ENCODE results near the gene DESI1.
"Not testable (repeated sequence)": the region's sequence is repeated elsewhere in the genome, so short reads cannot be mapped to it uniquely, and the experiment has no call there.

Gene DESI1

DNA sequence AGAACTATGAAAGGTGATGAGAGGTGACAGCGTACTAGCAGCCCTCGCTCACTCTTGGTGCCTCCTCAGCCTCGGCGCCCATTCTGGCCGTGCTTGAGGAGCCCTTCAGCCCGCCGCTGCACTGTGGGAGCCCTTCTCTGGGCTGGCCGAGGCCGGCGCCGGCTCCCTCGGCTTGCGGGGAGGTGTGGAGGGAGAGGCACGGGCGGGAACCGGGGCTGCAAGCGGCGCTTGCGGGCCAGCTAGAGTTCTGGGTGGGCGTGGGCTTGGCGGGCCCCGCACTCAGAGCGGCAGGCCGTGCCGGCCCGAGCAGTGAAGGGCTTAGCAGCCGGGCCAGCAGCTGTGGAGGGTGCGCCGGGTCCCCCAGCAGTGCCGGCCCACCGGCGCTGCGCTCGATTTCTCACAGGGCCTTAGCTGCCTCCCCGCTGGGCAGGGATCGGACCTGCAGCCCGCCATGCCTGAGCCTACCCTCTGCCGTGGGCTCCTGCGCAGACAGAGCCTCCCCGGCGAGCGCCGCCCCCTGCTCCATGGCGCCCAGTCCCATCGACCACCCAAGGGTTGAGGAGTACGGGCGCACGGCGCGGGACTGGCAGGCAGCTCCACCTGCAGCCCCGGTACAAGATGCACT lies 27.4 kb downstream of the DESI1 start:
- not testable (repeated sequence) for H3K36me3 Mint-ChIP-seq (ENCODE audit: low read depth); H3K4me3 Mint-ChIP-seq; H3K9me3 Mint-ChIP-seq; H3K27me3 Mint-ChIP-seq; H3K27ac Mint-ChIP-seq
- H3K4me1 Mint-ChIP-seq (ENCODE audit: low read depth) = peaks cover 12% of the 10 kb centered on the region
- intact Hi-C loops (cut with micrococcal nuclease) = loop anchor here (10.0 kb wide), 1 partner anchor 189 kb away; no protein-coding TSS in a partner anchor

DNA sequence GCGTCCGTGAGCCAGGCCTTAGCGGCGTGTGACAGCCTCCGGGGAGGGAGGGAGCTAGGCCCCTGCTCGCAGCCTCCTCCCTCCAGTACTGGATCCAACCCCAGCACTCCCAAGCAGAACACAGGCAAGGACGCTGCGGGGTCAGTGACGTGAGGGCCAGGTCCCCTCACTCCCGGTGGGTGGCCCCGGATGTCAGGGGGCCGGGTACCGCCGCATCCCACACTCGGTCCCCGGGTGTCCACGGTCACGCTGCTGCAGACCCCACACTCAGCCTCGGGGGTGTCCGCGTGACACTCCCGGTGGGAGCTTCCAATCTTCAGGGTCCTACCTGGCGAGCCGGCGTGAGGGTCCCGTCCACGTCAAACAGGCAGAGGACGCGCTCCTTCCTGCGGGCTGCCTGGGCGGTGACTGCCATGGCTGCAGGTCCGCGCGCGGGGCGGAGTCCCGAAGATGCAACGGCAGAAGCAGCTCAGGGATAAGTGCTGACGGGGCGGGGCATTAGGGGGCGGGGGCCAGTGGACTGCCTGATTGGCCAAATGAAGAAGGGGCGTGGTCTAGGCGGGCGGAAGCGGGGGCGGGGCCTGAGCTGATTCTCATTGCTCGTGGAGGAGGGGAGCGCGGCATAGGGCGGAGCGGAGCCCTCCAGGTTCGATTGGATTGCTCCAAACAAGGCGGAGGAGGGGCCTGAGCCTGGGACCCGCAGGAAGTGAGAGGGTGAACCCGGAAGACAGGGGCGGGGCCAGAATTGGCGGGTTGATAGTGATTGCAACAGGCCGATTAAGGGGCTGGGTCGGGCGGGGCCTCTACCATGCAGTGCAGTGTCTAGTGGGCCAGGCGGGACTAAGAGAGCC lies 31.2 kb downstream of the DESI1 start, which contains the start of gene PMM1:
Gene PMM1, minus strand, starts transcription at position 450 of the 851 bp plus-strand sequence. Its CDS starts 35 bp downstream, at position 415.
- Mint-ChIP-seq H3K4me3 (peak within 1 kb of the TSS; percentile 92), H3K4me1 (ENCODE audit: low read depth) (peaks cover 34% of the 10 kb centered on the region), H3K36me3 (ENCODE audit: low read depth) (peaks cover 14% of the 10 kb centered on the region), H3K9me3 (no peaks in the 10 kb centered on the region), H3K27me3 (peaks cover 1% of the 10 kb centered on the region), H3K27ac (peak within 1 kb of the TSS; percentile 86)
- intact Hi-C loops (cut with micrococcal nuclease) = loop anchor here (1.0 to 10.0 kb wide), 4 partner anchors 32 to 243 kb away; partner anchors contain the start of genes DESI1, POLR3H, SREBF2 and XRCC6

DNA sequence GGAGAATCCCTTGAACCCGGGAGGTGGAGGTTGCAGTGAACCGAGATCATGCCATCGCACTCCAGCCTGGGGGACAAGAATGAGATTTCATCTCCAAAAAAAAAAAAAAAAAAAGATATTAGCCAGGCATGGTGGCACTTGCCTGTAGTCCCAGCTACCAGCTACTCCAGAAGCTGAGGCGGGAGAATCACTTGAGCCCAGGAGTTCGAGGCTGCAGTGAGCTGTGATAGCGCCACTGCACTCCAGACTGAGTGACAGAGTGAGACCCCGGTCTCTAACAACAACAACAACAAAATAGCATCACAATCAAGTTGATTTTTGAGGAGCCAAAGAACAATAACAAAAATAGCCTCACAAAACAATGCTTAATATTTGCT lies 33.5 kb downstream of the DESI1 start:
- intact Hi-C loops (cut with micrococcal nuclease) = loop anchor here (5.0 kb wide), 1 partner anchor 245 kb away; the partner anchor contains the start of gene SREBF2
- no peaks in the 10 kb centered on the region for H3K27me3 Mint-ChIP-seq
- H3K4me3 Mint-ChIP-seq = no peak overlapping the region
- H3K4me1 Mint-ChIP-seq (ENCODE audit: low read depth) = peaks cover 55% of the 10 kb centered on the region
- H3K27ac Mint-ChIP-seq = peak overlapping the region; percentile 25
- peaks cover 37% of the 10 kb centered on the region for H3K36me3 Mint-ChIP-seq (ENCODE audit: low read depth)
- no peaks in the 10 kb centered on the region for H3K9me3 Mint-ChIP-seq

DNA sequence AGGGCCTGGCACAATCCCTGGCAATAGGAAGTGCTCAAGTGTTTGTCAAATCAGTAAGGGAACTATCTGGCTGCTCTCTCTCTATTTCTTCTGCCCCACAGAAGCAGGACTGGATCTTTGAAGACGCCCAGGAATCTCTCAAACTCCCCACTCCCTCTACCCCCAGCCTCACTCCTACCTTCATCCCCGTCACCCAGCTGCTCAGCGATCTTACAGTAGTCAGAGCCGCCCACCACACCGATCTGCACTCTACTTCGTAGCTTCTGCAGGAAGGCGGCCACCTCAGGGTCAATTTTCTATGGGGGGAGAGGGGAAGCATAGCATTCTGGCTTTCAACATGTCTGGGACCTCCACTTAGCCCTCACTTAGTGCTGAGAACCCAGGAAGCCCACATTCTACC lies 34.9 kb downstream of the DESI1 start:
- H3K9me3 Mint-ChIP-seq = no peaks in the 10 kb centered on the region
- no peak overlapping the region for H3K4me3 Mint-ChIP-seq
- H3K27ac Mint-ChIP-seq = no peak overlapping the region
- intact Hi-C loops (cut with micrococcal nuclease) = loop anchor here (5.0 kb wide), 1 partner anchor 246 kb away; the partner anchor contains the start of gene SREBF2
- no peaks in the 10 kb centered on the region for H3K27me3 Mint-ChIP-seq
- peaks cover 40% of the 10 kb centered on the region for H3K36me3 Mint-ChIP-seq (ENCODE audit: low read depth)
- H3K4me1 Mint-ChIP-seq (ENCODE audit: low read depth) = peaks cover 59% of the 10 kb centered on the region

DNA sequence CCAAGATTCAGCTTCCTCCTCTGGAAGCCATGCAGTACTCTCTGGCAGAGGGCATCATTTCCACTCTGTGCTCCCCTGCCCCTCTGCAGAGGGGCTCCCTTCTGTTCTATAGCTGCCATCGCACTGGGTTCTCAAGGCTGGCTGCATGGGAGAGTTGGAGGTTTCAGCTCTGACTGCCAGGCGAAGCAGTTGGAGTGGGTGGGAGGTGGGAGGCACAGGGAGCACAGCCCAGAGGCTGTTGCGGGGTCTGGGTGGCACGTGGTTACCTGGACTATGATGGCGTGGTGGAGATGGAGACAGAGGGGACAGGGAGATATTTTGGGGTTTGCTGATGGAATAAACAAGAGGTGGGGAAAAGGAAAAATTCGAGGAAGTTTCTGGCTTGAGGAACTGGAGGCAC lies 36.0 kb downstream of the DESI1 start:
- Mint-ChIP-seq H3K27ac (peak overlapping the region; percentile 37), H3K27me3 (no peaks in the 10 kb centered on the region), H3K4me3 (no peak overlapping the region), H3K4me1 (ENCODE audit: low read depth) (peaks cover 59% of the 10 kb centered on the region), H3K9me3 (no peaks in the 10 kb centered on the region), H3K36me3 (ENCODE audit: low read depth) (peaks cover 46% of the 10 kb centered on the region)
- intact Hi-C loops (cut with micrococcal nuclease) = loop anchor here (5.0 kb wide), 1 partner anchor 247 kb away; the partner anchor contains the start of gene SREBF2

DNA sequence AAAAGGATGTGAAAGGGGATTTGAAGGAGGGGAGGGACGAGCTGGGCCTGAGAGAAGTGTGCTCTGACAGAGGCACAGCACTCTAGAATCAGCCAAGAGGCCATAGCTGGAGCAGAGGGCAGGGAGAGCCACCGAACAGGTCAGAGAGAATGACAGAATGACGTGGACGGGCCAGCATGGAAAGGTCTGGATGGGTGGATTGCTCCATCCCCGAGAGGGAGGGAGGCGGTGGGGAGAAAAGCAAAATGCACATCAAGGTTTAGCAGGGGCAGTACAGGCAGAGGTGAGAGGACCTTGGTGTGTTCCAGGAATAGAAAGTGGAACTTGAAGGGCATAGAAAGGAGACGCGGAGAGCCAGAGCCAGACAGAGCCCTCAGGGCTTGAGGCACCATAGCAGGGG lies 38.1 kb downstream of the DESI1 start:
- peak overlapping the region; percentile 4 for H3K4me3 Mint-ChIP-seq
- no peaks in the 10 kb centered on the region for H3K9me3 Mint-ChIP-seq
- peaks cover 40% of the 10 kb centered on the region for H3K4me1 Mint-ChIP-seq (ENCODE audit: low read depth)
- H3K27me3 Mint-ChIP-seq = no peaks in the 10 kb centered on the region
- intact Hi-C loops (cut with micrococcal nuclease) = no loop called here
- H3K36me3 Mint-ChIP-seq (ENCODE audit: low read depth) = peaks cover 68% of the 10 kb centered on the region
- peak overlapping the region; percentile 83 for H3K27ac Mint-ChIP-seq

DNA sequence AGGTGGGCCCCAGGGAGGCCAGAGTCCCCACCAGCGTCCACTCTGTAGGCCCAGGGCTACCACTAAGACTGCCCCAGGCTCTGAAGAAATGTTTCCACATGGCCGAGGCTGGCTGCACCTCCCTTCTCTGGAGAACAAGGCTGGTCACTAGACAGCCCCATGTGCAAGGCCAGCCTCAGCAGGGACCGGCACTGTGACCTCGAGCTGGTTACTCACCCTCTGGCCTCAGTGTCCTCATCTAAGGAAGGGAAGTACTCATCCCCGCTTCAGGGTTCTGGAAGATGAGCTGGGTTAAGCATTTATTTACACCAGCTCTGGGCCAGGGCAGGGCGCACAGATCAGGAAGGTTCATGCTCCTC lies 40.9 kb downstream of the DESI1 start:
- Mint-ChIP-seq H3K4me1 (ENCODE audit: low read depth) (peaks cover 28% of the 10 kb centered on the region), H3K4me3 (no peak overlapping the region), H3K36me3 (ENCODE audit: low read depth) (peaks cover 85% of the 10 kb centered on the region), H3K27ac (no peak overlapping the region), H3K27me3 (no peaks in the 10 kb centered on the region), H3K9me3 (no peaks in the 10 kb centered on the region)
- intact Hi-C loops (cut with micrococcal nuclease) = no loop called here

GRCh38 chr22:41579297-41579996 lies 41.4 kb downstream of the DESI1 start:
- H3K27ac Mint-ChIP-seq = no peak overlapping the region
- H3K27me3 Mint-ChIP-seq = no peaks in the 10 kb centered on the region
- peaks cover 23% of the 10 kb centered on the region for H3K4me1 Mint-ChIP-seq (ENCODE audit: low read depth)
- peaks cover 84% of the 10 kb centered on the region for H3K36me3 Mint-ChIP-seq (ENCODE audit: low read depth)
- H3K9me3 Mint-ChIP-seq = no peaks in the 10 kb centered on the region
- intact Hi-C loops (cut with micrococcal nuclease) = no loop called here
- H3K4me3 Mint-ChIP-seq = no peak overlapping the region

- no peaks in the 10 kb centered on the region for H3K27me3 Mint-ChIP-seq
- H3K36me3 Mint-ChIP-seq (ENCODE audit: low read depth) = peaks cover 78% of the 10 kb centered on the region
- intact Hi-C loops (cut with micrococcal nuclease) = no loop called here
- peaks cover 17% of the 10 kb centered on the region for H3K4me1 Mint-ChIP-seq (ENCODE audit: low read depth)
- H3K4me3 Mint-ChIP-seq = no peak overlapping the region
- H3K9me3 Mint-ChIP-seq = no peaks in the 10 kb centered on the region
- peak overlapping the region; percentile 16 for H3K27ac Mint-ChIP-seq
These were observed 42.0 kb downstream of the DESI1 start for GRCh38 chr22:41578818-41579217.

- Mint-ChIP-seq H3K27ac (no peak overlapping the region), H3K36me3 (ENCODE audit: low read depth) (peaks cover 71% of the 10 kb centered on the region), H3K27me3 (no peaks in the 10 kb centered on the region), H3K9me3 (no peaks in the 10 kb centered on the region), H3K4me3 (no peak overlapping the region), H3K4me1 (ENCODE audit: low read depth) (peaks cover 11% of the 10 kb centered on the region)
- intact Hi-C loops (cut with micrococcal nuclease) = no loop called here
These were observed 42.7 kb downstream of the DESI1 start for GRCh38 chr22:41578114-41578513.

GRCh38 chr22:41576877-41577276 lies 44.0 kb downstream of the DESI1 start:
- no peaks in the 10 kb centered on the region for H3K4me1 Mint-ChIP-seq (ENCODE audit: low read depth)
- no peaks in the 10 kb centered on the region for H3K27me3 Mint-ChIP-seq
- no peak overlapping the region for H3K27ac Mint-ChIP-seq
- no peaks in the 10 kb centered on the region for H3K9me3 Mint-ChIP-seq
- H3K36me3 Mint-ChIP-seq (ENCODE audit: low read depth) = peaks cover 61% of the 10 kb centered on the region
- H3K4me3 Mint-ChIP-seq = no peak overlapping the region
- intact Hi-C loops (cut with micrococcal nuclease) = loop anchor here (2.0 kb wide), 1 partner anchor 20 kb away; no protein-coding TSS in a partner anchor

- no peaks in the 10 kb centered on the region for H3K27me3 Mint-ChIP-seq
- no peaks in the 10 kb centered on the region for H3K9me3 Mint-ChIP-seq
- no peak overlapping the region for H3K27ac Mint-ChIP-seq
- H3K36me3 Mint-ChIP-seq (ENCODE audit: low read depth) = peaks cover 61% of the 10 kb centered on the region
- intact Hi-C loops (cut with micrococcal nuclease) = no loop called here
- H3K4me1 Mint-ChIP-seq (ENCODE audit: low read depth) = no peaks in the 10 kb centered on the region
- H3K4me3 Mint-ChIP-seq = no peak overlapping the region
These were observed 45.3 kb downstream of the DESI1 start for GRCh38 chr22:41575533-41575932.

- Mint-ChIP-seq H3K27me3 (peaks cover 2% of the 10 kb centered on the region), H3K36me3 (ENCODE audit: low read depth) (peaks cover 55% of the 10 kb centered on the region), H3K9me3 (no peaks in the 10 kb centered on the region), H3K4me1 (ENCODE audit: low read depth) (no peaks in the 10 kb centered on the region), H3K4me3 (no peak overlapping the region), H3K27ac (no peak overlapping the region)
- intact Hi-C loops (cut with micrococcal nuclease) = no loop called here
These were observed 45.9 kb downstream of the DESI1 start for GRCh38 chr22:41574847-41575381.

Measured in dendritic cell treated with granulocyte-macrophage colony-stimulating factor and Interleukin-4, amounts not matched to agents 40 ng/mL and 50 ng/mL, for 4 days (primary cell).